PC-3 (cell line): ENCODE measurements around the gene YPEL3. TPM values are rescaled to one million over a fixed set of nuclear protein-coding genes. Genes with fewer than 3 reads are reported as not detected.

Experiments
- ATAC-seq: fragments of 200-7000 bp; cut with Tn5 transposase; 2 replicates; pipeline ENCODE4 v1.9.1; 2020; ENCODE audit warnings: mild to moderate bottlenecking, moderate library complexity
- BruUV-seq: library from RNA; stranded (reverse); fragments of 400-500 nt; replicated peaks from 2 replicates; lab custom pipeline; 2021; lab: Mats Ljungman, UMichigan
- CTCF ChIA-PET: fragments of 300-600 bp; sonication (Branson Sonifier 250); formaldehyde crosslinking; loops from one replicate; lab custom pipeline; 2022; ENCODE audit warnings: antibody characterized with exemption; lab: Charles Lee
- POLR2A ChIA-PET: fragments of 300-600 bp; sonication (Branson Sonifier 250); formaldehyde crosslinking; loops from one replicate; lab custom pipeline; 2022; ENCODE audit warnings: antibody characterized with exemption; ENCODE audit not compliant: unreplicated experiment; lab: Charles Lee
- DNase-seq: peaks from one replicate; pipeline ENCODE4 v3.0.0-alpha.2; 2015
- H2AFZ ChIP-seq: fragments of 300-600 bp; sonication (generic); 2 replicates; pipeline ENCODE4 v1.6.0; 2016; ENCODE audit warnings: antibody characterized with exemption, low read length
- H3F3A ChIP-seq: fragments of 300-600 bp; sonication (generic); one replicate; pipeline ENCODE4 v1.6.0; 2017; ENCODE audit warnings: antibody characterized with exemption, low read length, control low read depth, mild to moderate bottlenecking; ENCODE audit not compliant: unreplicated experiment
- H3K27ac ChIP-seq: fragments of 300-600 bp; sonication (generic); 2 replicates; pipeline ENCODE4 v1.5.1; 2016; ENCODE audit warnings: mild to moderate bottlenecking, low read length
- H3K27me3 ChIP-seq: fragments of 300-600 bp; sonication (generic); 2 replicates; pipeline ENCODE4 v1.6.1; 2016; ENCODE audit warnings: low read length, mixed read lengths
- H3K36me3 ChIP-seq: fragments of 300-600 bp; sonication (generic); 2 replicates; pipeline ENCODE4 v1.6.1; 2016; ENCODE audit warnings: low read depth, mixed run types, low read length, mixed read lengths
- H3K4me1 ChIP-seq: fragments of 300-600 bp; sonication (generic); 2 replicates; pipeline ENCODE4 v1.5.1; 2016; ENCODE audit warnings: low read length; ENCODE audit not compliant: insufficient read depth
- H3K4me2 ChIP-seq: fragments of 300-600 bp; sonication (generic); 2 replicates; pipeline ENCODE4 v1.6.0; 2016; ENCODE audit warnings: low read length
- H3K4me3 ChIP-seq: fragments of 300-600 bp; sonication (generic); 2 replicates; pipeline ENCODE4 v1.5.1; 2016; ENCODE audit warnings: mild to moderate bottlenecking, low read length, mixed read lengths
- H3K79me2 ChIP-seq: fragments of 300-600 bp; sonication (generic); 2 replicates; pipeline ENCODE4 v1.6.1; 2017; ENCODE audit warnings: low read length, mixed read lengths
- H3K9ac ChIP-seq: fragments of 300-600 bp; sonication (generic); 2 replicates; pipeline ENCODE4 v1.6.0; 2016; ENCODE audit warnings: mild to moderate bottlenecking, low read length
- H3K9me2 ChIP-seq: fragments of 300-600 bp; sonication (generic); replicated peaks from 2 replicates; pipeline ENCODE4 v1.6.1; 2016; ENCODE audit warnings: mixed run types, low read length, mixed read lengths
- H3K9me3 ChIP-seq: fragments of 300-600 bp; sonication (generic); 2 replicates; pipeline ENCODE4 v1.6.1; 2016; ENCODE audit warnings: low read length, mixed read lengths
- H4K20me1 ChIP-seq: fragments of 300-600 bp; sonication (generic); 2 replicates; pipeline ENCODE4 v1.6.1; 2016; ENCODE audit warnings: low read length, mixed read lengths
- EZH2 ChIP-seq: fragments of 300-600 bp; sonication (generic); IDR thresholded peaks from one replicate; pipeline ENCODE4 v1.6.1; 2017; ENCODE audit warnings: antibody characterized with exemption, mild to moderate bottlenecking, low read length; ENCODE audit not compliant: unreplicated experiment
- EZH2phosphoT487 ChIP-seq: fragments of 300-600 bp; sonication (generic); IDR thresholded peaks from 2 replicates; pipeline ENCODE4 v1.6.1; 2018; ENCODE audit warnings: mild to moderate bottlenecking, antibody characterized with exemption, low read length, borderline replicate concordance
- intact Hi-C: fragments of 100-400 bp; cut with micrococcal nuclease; formaldehyde crosslinking; loops from 2 replicates; pipeline ENCODE4 v1.9.0; 2023
- total RNA-seq: library from RNA; depleted of rRNA; stranded (reverse); fragments of >200 nt; gene quantifications from 2 replicates; pipeline ENCODE4 v1.2.3, GENCODE V29; 2014
- TF ChIP-seq, protein P1 (sequence below): fragments of 300-600 bp; sonication (generic); conservative IDR thresholded peaks from 2 replicates; pipeline ENCODE4 v1.5.1; 2017; ENCODE audit warnings: antibody characterized with exemption, low read depth, mild to moderate bottlenecking, low read length

YPEL3 gene
- total RNA-seq, 1 experiment from 2014 or later = 7.7 TPM

GRCh38 chr16:30112197-30113030 lies 16.4 kb upstream of the YPEL3 start:
- no peaks in the 10 kb centered on the region for H3K79me2 ChIP-seq
- H3K27ac ChIP-seq = no peak overlapping the region
- no TSS peak for BruUV-seq
- H3K4me1 ChIP-seq = peaks cover 11% of the 10 kb centered on the region
- TF ChIP-seq, protein P1, sequence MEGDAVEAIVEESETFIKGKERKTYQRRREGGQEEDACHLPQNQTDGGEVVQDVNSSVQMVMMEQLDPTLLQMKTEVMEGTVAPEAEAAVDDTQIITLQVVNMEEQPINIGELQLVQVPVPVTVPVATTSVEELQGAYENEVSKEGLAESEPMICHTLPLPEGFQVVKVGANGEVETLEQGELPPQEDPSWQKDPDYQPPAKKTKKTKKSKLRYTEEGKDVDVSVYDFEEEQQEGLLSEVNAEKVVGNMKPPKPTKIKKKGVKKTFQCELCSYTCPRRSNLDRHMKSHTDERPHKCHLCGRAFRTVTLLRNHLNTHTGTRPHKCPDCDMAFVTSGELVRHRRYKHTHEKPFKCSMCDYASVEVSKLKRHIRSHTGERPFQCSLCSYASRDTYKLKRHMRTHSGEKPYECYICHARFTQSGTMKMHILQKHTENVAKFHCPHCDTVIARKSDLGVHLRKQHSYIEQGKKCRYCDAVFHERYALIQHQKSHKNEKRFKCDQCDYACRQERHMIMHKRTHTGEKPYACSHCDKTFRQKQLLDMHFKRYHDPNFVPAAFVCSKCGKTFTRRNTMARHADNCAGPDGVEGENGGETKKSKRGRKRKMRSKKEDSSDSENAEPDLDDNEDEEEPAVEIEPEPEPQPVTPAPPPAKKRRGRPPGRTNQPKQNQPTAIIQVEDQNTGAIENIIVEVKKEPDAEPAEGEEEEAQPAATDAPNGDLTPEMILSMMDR = peak; percentile 55
- TF ChIP-seq EZH2 = no peak
- ATAC-seq = peak; percentile 45
- no peaks in the 10 kb centered on the region for H3F3A ChIP-seq
- no peak overlapping the region for H3K9ac ChIP-seq
- no peak overlapping the region for H3K4me3 ChIP-seq
- DNase-seq = peak; percentile 32
- CTCF ChIA-PET = interaction anchor here (0.6 kb wide), 1 partner anchor 66 kb away, joined by 3 read pairs; no protein-coding TSS in a partner anchor
- H3K9me2 ChIP-seq = no peaks in the 10 kb centered on the region
- no peaks in the 10 kb centered on the region for H4K20me1 ChIP-seq
- H3K9me3 ChIP-seq = no peaks in the 10 kb centered on the region
- intact Hi-C loops = no loop called here
- H3K27me3 ChIP-seq = no peaks in the 10 kb centered on the region
- POLR2A ChIA-PET = no interaction called here
- no peak overlapping the region for H3K4me2 ChIP-seq
- H3K36me3 ChIP-seq = no peaks in the 10 kb centered on the region
- no peak overlapping the region for H2AFZ ChIP-seq

DNA sequence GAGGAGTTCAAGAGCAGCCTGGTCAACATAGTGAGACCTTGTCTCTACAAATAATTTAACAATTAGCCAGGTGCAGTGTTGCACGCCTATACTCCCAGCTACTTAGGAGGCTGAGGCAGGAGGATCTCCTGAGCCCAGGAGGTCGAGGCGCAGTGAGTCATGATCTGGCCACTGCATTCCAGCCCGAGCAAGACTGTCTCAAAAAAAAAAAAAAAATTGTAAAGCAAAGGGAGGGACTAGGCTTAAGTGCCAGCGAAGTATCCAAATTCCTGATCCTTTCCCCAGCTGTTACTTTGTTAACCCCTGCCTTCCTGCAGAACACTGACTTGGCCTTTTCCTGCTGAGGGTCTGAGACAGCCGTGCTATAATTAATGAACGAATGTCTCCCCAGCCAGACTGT lies 14.6 kb upstream of the YPEL3 start:
- POLR2A ChIA-PET = no interaction called here
- no peak for TF ChIP-seq EZH2
- TF ChIP-seq, protein P1 = no peak
- no peak for TF ChIP-seq EZH2phosphoT487

More for the DNA sequence above, 14.6 kb upstream of the YPEL3 start:
- no TSS peak for BruUV-seq
- DNase-seq (no peak), ATAC-seq (no peak)
- no peaks in the 10 kb centered on the region for H4K20me1 ChIP-seq
- H3K27me3 ChIP-seq = no peaks in the 10 kb centered on the region
- H3F3A ChIP-seq = no peaks in the 10 kb centered on the region
- H3K27ac ChIP-seq = no peak overlapping the region
- no peaks in the 10 kb centered on the region for H3K9me3 ChIP-seq
- CTCF ChIA-PET = interaction anchor here (0.6 kb wide), 1 partner anchor 72 kb away, joined by 4 read pairs; no protein-coding TSS in a partner anchor
- no peaks in the 10 kb centered on the region for H3K36me3 ChIP-seq
- H2AFZ ChIP-seq = no peak overlapping the region
- H3K9ac ChIP-seq = no peak overlapping the region
- intact Hi-C loops = no loop called here
- H3K4me3 ChIP-seq = no peak overlapping the region
- H3K4me1 ChIP-seq = peaks cover 11% of the 10 kb centered on the region
- no peaks in the 10 kb centered on the region for H3K9me2 ChIP-seq
- no peak overlapping the region for H3K4me2 ChIP-seq
- H3K79me2 ChIP-seq = no peaks in the 10 kb centered on the region
